ENCODE results near the gene LILRA5. TPM values are rescaled to one million over a fixed set of nuclear protein-coding genes. Genes with fewer than 3 reads are reported as not detected.
"Not testable (repeated sequence)": the region's sequence is repeated elsewhere in the genome, so short reads cannot be mapped to it uniquely, and the experiment has no call there.

The LILRA5 gene
- polyA plus RNA-seq, 1 donor (not counting 4 experiments of a cell fraction or from before 2014, with no cell fraction given): not detected

- Histone ChIP-seq H3K36me3 (ENCODE audit: control insufficient read depth in 2 of 2, extremely low read depth in 1 of 2, insufficient read depth in 2 of 2, low read length in 2 of 2) (no peaks in the 10 kb centered on the region), H3K9ac (ENCODE audit: control insufficient read depth, extremely low read depth, insufficient read depth, low read length) (no peak within 1 kb of the TSS), H3K4me1 (ENCODE audit: control insufficient read depth, extremely low read depth, insufficient read depth, low read length) (no peaks in the 10 kb centered on the region), H3K27ac (ENCODE audit: control insufficient read depth, insufficient read depth, low read length) (no peak within 1 kb of the TSS), H3K4me2 (ENCODE audit: control insufficient read depth, extremely low read depth, insufficient read depth, low read depth, low read length) (no peak within 1 kb of the TSS), H3K9me3 (ENCODE audit: control insufficient read depth, low read depth, low read length) (no peaks in the 10 kb centered on the region), H3K27me3 (ENCODE audit: control insufficient read depth, extremely low read depth, insufficient read depth, low read length) (no peaks in the 10 kb centered on the region), H3K79me2 (ENCODE audit: control insufficient read depth, insufficient read depth, low read length) (no peaks in the 10 kb centered on the region), H3K4me3 (ENCODE audit: control insufficient read depth in 2 of 3, extremely low read depth in 1 of 3, insufficient read depth in 2 of 3, low read depth in 1 of 3, low read length in 3 of 3) (no peak within 1 kb of the TSS), H3K9me1 (ENCODE audit: control insufficient read depth, extremely low read depth, insufficient read depth, low read length) (no peaks in the 10 kb centered on the region), H4K20me1 (ENCODE audit: control insufficient read depth, extremely low read depth, insufficient read depth, low read length) (no peaks in the 10 kb centered on the region), H2AFZ (ENCODE audit: control insufficient read depth, low read length) (no peak within 1 kb of the TSS)
- dilution Hi-C loops (cut with MboI; ENCODE audit: extremely low pct_ligation_motif_present, low sequenced_read_pairs): no loop called here
- no peak for FAIRE-seq
- no peak for DNase-seq (ENCODE audit: low read depth, low spot score)
- TF ChIP-seq CTCF (optimal IDR thresholded peaks at IDR 0.05 in 1 of 3, IDR thresholded peaks at IDR 0.05 in 1 of 3, conservative IDR thresholded peaks at IDR 0.05 in 1 of 3; ENCODE audit: extremely low read depth in 1 of 3, insufficient read depth in 2 of 3, low read length in 3 of 3): no peak
- no peak for TF ChIP-seq EZH2 (IDR thresholded peaks at IDR 0.05; ENCODE audit: low read length)
Measured at GRCh38 chr19:54281007-54281728, 31.8 kb downstream of the LILRA5 start, which contains the start of gene LILRB2. Gene LILRB2 (minus strand): TSS chr19:54281110. CDS start chr19:54280496, 614 bp downstream.

GRCh38 chr19:54280441-54280840 is 32.5 kb downstream of the LILRA5 start:
- DNase-seq (ENCODE audit: low read depth, low spot score); H2AFZ ChIP-seq (ENCODE audit: control insufficient read depth, low read length); H4K20me1 ChIP-seq (ENCODE audit: control insufficient read depth, extremely low read depth, insufficient read depth, low read length); H3K9me3 ChIP-seq (ENCODE audit: control insufficient read depth, low read depth, low read length); H3K4me3 ChIP-seq (ENCODE audit: control insufficient read depth in 2 of 3, extremely low read depth in 1 of 3, insufficient read depth in 2 of 3, low read depth in 1 of 3, low read length in 3 of 3); H3K4me1 ChIP-seq (ENCODE audit: control insufficient read depth, extremely low read depth, insufficient read depth, low read length); H3K9me1 ChIP-seq (ENCODE audit: control insufficient read depth, extremely low read depth, insufficient read depth, low read length); H3K27ac ChIP-seq (ENCODE audit: control insufficient read depth, insufficient read depth, low read length); H3K9ac ChIP-seq (ENCODE audit: control insufficient read depth, extremely low read depth, insufficient read depth, low read length); FAIRE-seq; H3K4me2 ChIP-seq (ENCODE audit: control insufficient read depth, extremely low read depth, insufficient read depth, low read depth, low read length); H3K36me3 ChIP-seq (ENCODE audit: control insufficient read depth in 2 of 2, extremely low read depth in 1 of 2, insufficient read depth in 2 of 2, low read length in 2 of 2); H3K79me2 ChIP-seq (ENCODE audit: control insufficient read depth, insufficient read depth, low read length); H3K27me3 ChIP-seq (ENCODE audit: control insufficient read depth, extremely low read depth, insufficient read depth, low read length); dilution Hi-C loops (cut with MboI; ENCODE audit: extremely low pct_ligation_motif_present, low sequenced_read_pairs): not testable (repeated sequence)

- dilution Hi-C loops (cut with MboI; ENCODE audit: extremely low pct_ligation_motif_present, low sequenced_read_pairs); H3K79me2 ChIP-seq (ENCODE audit: control insufficient read depth, insufficient read depth, low read length); H3K4me1 ChIP-seq (ENCODE audit: control insufficient read depth, extremely low read depth, insufficient read depth, low read length); H3K9me1 ChIP-seq (ENCODE audit: control insufficient read depth, extremely low read depth, insufficient read depth, low read length); H3K36me3 ChIP-seq (ENCODE audit: control insufficient read depth in 2 of 2, extremely low read depth in 1 of 2, insufficient read depth in 2 of 2, low read length in 2 of 2); H3K9me3 ChIP-seq (ENCODE audit: control insufficient read depth, low read depth, low read length); H3K9ac ChIP-seq (ENCODE audit: control insufficient read depth, extremely low read depth, insufficient read depth, low read length); DNase-seq (ENCODE audit: low read depth, low spot score); H3K27ac ChIP-seq (ENCODE audit: control insufficient read depth, insufficient read depth, low read length); H3K4me2 ChIP-seq (ENCODE audit: control insufficient read depth, extremely low read depth, insufficient read depth, low read depth, low read length); FAIRE-seq; H4K20me1 ChIP-seq (ENCODE audit: control insufficient read depth, extremely low read depth, insufficient read depth, low read length); H3K4me3 ChIP-seq (ENCODE audit: control insufficient read depth in 2 of 3, extremely low read depth in 1 of 3, insufficient read depth in 2 of 3, low read depth in 1 of 3, low read length in 3 of 3); H2AFZ ChIP-seq (ENCODE audit: control insufficient read depth, low read length); H3K27me3 ChIP-seq (ENCODE audit: control insufficient read depth, extremely low read depth, insufficient read depth, low read length): not testable (repeated sequence)
Measured at GRCh38 chr19:54280025-54280424, 32.9 kb downstream of the LILRA5 start.
